ENCODE results near the gene EXD1.

EXD1 gene

DNA sequence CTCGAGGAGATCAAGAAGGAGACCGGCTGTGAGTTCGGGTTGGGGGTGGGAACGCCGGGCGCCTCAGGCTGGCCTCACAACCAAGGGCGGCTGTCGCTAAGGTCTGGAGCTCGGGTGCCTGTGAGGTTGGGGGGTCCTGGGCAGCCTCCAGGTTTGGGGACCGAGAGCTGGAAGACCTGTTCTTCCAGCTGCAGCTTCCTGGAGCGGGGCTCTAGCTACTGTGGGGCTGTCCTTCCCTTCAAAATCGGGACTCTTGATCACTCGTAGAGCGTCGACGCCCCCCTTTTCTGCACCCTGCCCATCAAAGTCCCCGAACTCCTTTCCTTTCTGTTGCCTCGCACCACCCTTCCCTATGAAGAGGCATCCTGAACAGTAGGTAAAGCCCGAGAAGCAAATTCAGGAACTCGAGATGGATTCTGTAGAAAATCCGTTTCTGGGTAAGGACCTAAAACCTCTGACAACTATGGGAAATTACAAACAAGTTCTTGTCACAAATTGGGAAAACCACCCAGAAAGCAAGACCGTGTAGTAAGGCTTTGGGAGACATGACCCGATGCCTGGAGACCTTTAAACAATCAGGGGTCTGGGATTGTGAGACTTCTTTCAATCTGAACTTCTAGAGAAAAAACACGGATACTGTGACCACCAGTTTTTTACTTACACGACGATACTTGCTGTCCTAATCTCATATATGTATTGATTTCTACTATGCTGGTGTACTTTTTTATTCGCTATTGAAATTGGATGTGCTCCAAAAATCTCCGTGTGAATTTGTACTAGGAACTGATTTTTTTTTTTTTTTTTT, 1.1 kb upstream of the EXD1 start:
- no peak for DNase-seq

DNA sequence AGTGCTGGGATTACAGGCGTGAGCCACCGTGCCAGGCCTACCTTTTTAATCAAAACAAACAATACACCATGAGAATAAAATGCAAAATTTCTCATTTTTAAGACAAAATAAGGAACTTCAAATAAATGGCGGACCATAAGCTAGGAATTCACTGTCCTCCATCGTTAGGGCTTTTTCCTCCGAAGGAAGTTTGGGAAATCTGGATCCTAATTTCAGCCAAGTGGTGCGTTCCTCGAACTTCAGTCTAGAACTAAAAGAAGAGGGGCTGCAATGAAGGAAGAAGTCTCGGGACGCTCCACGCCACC, 260 bp downstream of the EXD1 start:
- no peak for DNase-seq

DNA sequence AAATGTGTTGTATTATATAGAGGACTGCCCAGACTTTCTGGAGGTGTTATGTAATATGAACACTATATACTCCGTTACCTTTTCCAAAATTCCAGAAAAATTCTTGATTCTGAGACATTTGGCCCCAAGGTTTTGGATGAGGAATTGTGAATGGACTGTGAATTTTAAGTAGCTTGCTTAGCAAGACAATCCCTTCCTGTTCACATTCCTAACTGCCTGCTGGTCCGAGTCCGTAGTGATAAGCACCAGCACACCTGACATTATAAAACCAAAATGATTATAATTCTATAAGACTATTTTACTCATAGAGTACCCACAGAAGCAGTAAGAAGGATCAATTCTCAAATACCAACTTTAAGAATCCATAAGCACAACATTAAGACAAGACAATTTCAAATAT, 11.2 kb downstream of the EXD1 start:
- DNase-seq, result no peak

DNA sequence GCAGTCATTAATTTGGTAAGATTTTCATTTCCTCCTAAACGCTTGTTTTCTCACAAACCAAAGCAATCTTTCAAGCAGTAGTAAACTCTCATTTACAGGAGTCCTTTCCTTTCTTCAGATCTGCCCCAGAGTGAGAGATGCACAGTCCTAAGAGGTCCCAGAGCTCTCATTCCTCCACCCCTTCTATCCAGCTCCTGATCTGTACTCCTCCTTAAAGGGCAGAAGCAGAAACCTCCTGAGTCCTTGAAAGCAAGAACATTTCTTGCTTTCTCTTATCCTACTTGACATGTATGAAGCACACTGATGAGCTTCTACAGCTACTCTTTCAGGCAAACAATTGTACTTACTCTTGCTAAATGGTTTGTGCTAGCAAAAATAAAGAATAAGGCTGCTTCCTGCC, 11.7 kb downstream of the EXD1 start:
- DNase-seq, result no peak

DNA sequence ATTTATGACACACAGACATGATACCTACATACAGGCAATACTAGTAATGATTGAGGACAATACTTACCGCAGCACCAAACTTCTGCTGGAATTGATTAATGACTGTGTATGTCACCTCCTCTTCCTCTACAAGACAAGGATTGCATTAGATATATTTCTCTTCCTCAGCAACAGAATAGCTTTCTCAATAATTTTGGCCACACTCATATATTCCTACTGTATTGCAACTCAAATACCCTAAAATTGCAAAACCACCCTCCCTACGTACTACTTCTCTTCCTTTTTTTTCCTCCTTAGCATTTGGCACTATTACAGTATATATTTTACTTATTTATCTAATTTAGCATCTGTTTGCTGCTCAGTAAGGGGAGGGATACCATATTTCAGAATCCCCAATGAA, 14.8 kb downstream of the EXD1 start:
- DNase-seq, result no peak

DNA sequence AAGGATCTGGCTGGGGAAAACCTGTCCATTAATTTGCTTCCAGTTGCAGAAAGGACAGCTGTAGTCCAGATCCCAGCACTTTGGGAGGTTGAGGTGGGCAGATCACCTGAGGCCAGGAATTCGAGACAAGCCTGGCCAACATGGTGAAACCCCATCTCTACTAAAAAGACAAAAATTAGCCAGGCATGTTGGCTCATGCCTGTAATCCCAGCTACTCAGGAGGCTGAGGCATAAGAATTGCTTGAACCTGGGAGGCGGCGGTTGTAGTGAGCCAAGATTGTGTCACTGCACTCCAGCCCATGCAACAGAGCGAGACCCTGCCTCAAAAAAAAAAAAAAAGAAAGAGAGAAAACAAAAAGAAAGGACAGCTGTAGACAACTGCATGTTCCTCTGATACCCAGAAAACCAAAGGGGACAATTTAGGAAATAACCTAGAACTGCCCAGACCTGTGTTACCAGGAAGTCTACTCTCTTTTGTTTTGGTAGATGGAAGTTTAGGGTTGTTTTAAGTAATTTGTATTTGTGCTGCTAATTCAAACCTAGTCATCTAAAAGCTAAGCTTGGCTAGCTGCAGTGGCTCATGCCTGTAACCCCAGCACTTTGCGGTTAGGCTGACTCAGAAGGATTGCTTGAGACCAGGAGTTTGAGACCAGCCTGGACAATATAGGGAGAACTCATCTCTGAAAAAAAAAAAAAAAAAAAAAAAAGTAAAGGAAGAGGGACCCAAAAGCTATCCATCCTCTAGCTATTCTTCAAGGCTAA, 22.7 kb downstream of the EXD1 start:
- no peak for DNase-seq

DNA sequence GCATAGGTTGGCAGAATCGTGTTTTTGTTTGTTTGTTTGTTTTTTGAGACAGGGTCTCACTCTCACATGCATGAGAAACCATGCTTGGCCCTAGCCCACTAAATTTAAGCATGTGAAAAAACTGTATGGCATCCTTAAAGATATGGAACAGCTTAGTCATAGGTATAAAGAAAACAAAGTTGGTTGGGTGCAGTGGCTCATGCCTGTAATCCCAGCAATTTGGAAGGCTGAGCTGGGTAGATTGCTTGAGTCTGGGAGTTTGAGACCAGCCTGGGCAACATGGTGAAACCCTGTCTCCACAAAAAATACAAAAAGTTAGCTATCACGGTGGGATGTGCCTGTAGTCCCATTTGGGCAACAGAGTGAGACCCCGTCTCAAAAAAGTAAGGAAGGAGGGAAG, 25.2 kb downstream of the EXD1 start:
- DNase-seq, result no peak

DNA sequence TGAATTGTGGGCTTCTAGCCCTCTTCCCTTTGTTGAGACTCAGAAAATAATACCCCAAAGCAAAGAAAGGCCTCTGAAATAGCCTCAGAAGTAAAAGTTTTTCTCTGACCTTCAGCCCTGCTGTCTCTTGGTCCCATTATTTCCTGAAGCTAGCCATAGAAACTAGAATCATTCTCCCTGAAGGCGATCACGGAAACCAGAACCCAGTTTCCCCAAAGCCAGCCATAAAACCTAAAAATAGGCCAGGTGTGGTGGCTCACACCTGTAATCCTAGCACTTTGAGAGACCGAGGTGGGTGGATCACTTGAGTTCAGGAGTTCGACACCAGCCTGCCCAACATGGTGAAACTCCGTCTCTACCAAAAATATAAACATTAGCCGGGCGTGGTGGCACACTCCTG, 27.2 kb downstream of the EXD1 start:
- DNase-seq, result no peak

DNA sequence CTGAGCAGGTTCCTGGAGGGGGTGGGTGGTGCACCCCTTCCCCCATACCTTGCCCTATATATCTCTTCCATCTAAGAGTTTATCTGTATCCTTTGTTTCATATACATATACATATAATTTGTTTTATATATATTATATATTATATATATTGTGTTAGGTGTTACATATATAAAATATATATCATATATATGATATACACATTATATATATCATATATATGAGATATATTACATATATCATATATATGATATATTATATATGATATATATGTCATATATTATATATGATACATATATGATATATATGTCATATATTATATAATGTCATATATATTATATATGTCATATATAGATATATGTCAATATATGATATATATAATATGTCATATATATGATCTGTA, 31.1 kb downstream of the EXD1 start:
- DNase-seq, result no peak

DNA sequence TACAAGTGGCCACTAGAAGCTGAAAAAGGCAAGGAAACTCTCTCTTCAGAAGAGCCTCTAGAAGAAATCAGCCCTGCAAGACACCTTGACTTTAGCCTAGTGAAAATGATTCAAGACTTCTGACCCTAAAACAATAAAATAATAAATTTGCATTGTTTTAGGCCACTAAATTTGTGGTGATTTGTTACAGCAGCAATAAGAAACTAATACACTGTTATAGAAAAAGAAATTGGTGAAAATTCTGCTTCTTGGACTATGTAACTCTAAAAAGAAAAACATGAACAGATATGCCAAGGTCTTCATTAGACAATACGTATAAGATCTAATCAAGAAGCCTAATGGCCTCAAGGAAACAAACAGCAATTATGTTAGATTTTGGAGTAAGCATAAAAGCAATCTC, 36.1 kb downstream of the EXD1 start:
- DNase-seq, result no peak

DNA sequence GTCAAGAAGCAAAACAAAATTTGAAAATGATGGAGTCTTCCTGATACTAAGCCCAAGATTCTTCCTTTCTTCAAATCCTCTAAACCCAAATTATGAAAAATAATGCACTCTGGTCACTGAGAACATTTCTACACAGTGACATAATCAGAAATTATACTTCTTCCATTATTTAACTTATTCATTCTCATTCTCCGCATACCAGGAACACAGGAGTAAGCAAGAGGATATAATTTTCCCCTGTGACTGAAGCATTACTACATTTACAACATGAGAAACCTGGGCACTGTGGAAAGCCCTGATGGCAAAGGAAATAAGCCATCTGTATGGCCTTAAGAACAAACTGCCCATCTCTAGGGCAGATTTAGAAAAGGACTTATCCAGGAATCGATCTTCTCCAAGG, 47.0 kb downstream of the EXD1 start:
- DNase-seq, result no peak

DNA sequence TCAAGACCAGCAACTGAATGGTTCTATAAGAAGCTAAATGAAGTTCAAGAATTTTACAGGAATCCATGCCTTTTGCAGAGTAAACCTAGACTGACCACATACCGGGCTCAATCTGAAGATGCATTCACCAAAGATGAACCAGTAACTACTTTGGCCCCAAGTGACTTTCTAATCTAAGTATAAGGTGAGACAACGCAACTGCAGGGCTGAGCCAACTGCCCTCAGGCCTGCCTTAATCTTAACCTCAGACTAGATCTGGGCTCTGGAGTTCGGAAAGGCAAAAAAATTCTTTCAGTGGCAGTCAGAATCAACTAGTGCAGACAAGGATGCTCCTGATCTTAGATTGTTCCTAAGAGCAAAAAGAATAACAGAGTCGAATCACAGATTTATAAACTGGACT, 48.3 kb downstream of the EXD1 start:
- no peak for DNase-seq

DNA sequence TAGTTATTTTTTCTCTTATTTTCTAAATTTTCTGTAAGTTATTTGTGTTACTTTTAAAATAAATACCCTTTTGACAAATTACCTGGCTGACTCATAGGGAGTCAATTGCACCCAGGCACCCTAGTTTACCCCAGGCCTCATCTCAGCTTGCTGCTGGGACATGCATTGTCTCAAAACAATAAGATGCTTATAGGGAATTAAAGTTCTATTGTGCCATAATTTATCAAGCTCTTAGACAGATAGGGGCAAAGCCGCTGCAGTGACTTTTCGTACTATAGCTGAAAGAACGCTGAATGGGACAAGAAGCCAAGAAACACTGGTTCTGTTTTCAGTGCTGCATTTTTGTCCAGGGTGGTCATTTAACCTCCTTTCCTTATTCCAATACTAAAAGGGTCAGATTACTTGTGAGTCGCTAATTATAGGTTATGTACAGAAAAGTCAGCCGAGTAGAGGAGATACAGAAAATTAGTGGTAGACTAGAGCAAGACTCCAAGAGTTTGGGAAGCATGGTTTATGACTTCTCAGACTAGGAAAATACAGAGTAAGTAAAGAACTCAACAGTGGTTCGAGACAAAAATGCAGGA, 50.3 kb downstream of the EXD1 start:
- no peak for DNase-seq

DNA sequence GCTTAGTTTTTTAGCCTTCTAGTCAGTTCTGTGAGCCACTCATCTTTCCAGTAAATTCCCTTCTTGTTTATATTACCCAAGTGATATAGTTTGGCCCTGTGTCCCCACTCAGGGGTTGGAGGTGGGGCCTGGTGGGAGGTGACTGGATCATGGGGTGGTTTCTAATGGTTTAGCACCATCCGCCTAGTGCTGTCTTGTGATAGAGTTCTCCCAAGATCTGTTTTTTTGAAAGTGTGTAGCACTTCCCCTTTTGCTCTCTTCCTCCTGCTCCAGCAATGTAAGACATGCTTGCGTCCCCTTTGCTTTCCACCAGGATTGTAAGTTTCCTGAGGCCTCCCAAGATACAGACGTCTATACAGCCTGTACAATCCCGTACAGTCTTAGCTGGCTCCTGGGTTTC, 60.8 kb downstream of the EXD1 start:
- no peak for DNase-seq

DNA sequence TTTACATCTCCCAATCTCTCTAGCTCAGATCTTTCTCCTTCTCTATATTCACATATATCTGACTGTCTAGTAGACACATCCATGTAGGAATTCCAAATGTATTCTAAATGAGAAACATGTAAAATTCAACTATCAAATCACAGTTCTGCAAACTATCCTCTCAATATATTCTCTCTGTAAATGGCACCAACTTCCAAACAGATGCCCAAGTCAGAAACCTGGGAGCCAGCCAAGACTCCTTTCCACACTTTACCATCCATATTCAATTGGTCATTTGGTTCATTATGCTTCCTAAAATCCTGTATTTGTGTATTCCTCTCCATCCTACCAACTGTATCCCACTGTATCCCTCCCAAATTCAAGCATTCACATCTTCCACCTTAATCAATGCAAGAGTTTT, 61.5 kb downstream of the EXD1 start:
- DNase-seq, result no peak

DNA sequence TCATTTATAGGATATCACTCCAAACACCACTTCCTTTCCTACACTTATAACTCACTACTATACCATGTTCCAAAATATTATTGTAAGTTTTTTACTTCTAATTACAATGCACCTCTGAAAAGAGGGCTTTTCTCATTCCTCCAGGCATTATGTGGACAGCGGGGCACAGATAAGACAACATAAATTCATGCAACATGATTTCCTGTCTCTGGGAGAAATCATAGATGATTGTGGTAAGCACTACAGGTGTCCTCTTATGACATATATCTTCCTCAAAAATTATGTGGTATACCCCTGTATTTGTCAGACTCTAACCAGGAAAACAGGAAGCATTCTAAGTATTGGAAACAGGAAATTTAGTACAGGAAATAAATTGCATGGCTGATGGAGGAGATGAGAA, 68.8 kb downstream of the EXD1 start:
- DNase-seq, result no peak

DNA sequence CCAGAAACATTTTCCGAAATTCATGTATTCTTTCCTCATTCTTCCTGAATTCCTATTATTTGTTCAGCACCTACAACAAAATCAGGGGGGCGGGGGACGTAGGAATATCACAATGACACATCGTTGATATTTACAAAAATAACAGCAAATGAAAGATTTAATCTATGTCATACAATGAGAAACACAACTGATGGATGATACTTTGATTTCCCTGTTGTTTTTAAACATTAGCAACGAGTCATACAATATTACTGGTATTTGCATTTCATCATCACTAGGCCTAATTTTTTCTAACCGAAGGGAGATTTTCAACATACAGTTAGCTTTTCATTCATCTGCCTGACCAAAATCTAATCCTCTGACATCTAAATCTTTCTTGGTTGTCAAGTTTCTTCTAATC, 69.2 kb downstream of the EXD1 start:
- DNase-seq, result no peak

DNA sequence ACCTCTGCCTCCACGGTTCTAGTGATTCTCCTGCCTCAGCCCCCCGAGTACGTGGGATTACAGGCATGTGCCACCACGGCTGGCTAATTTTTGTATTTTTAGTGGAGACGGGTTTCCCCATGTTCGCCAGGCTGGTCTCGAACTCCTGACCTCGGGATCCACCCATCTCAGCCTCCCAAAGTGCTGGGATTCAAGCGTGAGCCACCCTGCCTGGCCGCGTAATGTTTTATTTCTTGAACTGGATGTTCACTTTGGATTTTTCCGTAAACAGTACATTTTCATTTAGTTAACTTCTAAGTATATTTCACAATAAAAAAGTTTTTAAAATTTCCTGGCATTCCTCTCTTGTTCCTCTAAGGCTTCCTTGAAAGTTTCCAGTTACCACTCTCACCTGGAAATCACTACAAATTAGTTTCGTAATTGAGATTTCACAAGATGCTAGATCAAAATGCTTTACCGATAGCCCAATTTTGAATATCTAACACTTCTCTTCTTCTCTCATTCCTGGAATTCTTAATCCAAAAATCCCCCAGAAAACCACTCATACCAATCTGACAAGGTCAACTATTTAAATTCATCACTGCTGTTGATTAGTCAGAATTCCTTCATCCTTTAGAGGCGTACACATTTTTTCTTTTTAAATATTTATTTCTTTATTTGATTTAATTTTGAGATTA, 69.8 kb downstream of the EXD1 start:
- DNase-seq, result no peak

DNA sequence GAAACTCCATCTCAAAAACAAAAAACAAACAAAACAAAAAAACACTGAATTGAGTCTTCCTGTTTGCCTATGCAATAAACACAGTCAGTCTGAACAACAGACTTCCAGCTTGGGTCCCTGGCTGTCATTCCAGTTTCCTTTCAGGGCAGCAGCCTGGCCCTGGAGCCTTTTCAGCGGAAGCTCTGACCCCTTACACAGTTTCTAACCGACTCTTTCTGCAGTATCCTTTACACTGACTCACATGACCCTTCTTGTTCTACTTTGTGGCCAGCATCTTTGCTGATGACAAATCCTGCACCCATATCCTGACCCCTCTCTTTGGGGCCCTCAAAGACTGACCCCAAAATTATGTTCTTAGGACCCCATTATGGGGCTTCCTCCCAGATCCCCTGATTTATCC, 76.1 kb downstream of the EXD1 start:
- no peak for DNase-seq

DNA sequence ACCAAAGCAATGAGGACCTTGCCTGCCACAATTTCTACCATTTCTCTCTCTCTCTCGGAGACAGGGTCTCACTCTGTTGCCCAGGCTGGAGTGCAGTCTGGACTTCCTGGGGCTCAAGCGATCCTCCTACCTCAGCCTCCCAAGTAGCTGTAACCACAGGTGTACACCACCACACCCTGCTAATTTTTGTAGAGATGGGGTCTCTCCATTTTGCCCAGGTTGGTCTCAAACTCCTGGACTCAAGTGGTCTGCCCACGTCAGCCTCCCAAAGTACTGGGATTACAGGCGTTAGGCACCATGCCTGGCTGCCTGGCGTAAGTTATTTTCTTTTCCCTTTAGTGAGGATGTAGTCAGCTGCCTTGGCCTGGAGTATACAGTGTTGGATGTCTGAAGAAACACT, 76.8 kb downstream of the EXD1 start:
- no peak for DNase-seq

DNA sequence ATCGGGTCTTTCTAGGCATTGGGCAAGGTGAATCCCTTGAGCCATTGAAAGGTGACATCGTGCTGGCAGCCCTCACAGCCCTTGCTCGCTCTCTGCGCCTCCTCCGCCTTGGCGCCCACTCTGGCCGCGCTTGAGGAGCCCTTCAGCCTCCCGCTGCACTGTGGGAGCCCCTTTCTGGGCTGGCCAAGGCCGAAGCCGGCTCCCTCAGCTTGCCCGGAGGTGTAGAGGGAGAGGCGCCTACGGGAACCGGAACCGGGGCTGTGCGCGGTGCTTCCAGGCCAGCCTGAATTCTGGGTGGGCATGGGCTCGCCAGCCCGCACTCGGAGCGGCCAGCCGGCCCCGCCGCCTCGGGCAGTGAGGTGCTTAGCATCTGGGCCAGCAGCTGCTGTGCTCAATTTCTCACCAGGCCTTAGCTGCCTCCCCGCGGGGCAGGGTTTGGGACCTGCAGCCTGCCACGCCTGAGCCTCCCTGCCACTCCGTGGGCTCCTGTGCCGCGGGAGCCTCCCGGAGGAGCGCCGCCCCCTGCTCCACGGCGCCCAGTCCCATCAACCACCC, 79.0 kb downstream of the EXD1 start:
- no peak for DNase-seq

DNA sequence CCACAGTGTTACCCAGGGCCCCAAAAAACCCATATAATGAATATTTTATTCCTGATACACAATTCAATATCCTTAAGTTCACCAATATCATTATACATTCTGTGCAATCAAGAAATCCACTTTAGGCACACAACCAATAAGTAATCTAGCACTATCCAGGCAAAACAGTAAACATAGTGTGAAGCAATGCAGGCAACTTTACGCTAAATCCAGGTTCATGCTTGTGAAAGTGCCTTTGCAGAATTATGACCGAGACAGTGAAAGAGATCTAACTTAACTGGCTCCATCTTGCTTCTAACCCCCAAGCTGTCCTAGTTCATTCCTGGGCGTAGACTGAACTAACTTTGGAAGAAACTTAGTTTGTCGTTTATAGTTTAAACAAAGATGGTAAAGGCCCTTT, 80.3 kb downstream of the EXD1 start:
- DNase-seq, result no peak

DNA sequence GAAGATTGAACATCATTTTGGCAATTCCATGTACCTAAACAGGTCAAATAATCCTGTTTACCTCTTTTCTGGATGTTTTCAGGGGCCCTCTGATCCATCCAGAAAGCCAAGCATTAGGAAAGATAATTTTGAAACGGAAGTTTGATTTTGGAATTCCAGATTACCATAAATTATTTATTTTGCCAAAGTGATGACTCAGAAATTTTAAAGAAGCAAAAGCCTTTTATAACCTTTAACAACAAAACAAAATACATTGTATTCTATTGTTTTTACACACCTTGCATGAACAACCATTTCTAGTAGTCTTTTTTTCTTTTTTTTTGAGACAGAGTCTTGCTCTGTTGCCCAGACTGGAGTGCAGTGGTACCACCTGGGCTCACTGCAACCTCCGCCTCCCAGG, 82.5 kb downstream of the EXD1 start:
- no peak for DNase-seq

DNA sequence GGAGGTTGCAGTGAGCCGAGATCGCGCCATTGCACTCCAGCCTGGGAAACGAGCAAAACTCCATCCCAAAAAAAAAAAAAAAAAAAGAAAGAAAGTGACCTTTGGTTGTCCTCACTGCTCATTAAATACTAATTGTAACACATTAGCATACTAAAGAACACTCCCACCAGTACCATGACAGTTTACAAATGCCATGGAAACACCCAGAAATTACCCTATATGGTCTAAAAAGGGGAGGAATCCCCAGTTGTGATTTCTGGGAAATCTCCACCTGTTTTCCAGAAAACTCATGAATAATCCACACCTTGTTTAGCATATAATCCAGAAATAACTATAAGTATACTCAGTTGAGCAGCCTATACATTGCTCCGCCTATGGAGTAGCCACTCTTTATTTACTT, 90.9 kb downstream of the EXD1 start:
- DNase-seq, result no peak
